IgD-negative memory B cell (primary cell): ENCODE results near the gene SEC14L5. TPM values are rescaled to one million over a fixed set of nuclear protein-coding genes. Genes with fewer than 3 reads are reported as not detected.

Experiments used
- H3K27ac Mint-ChIP-seq, 3 donors: one replicate each; pipeline ENCODE4 v1.8.0; 2020 to 2022; ENCODE audit warnings: mild to moderate bottlenecking in 3 of 3, mixed read lengths in 3 of 3, moderate library complexity in 1 of 3
- H3K27me3 Mint-ChIP-seq: one replicate; pipeline ENCODE4 v1.8.0; 2021; ENCODE audit warnings: mixed read lengths
- H3K36me3 Mint-ChIP-seq: one replicate; pipeline ENCODE4 v1.8.0; 2020; ENCODE audit warnings: mild to moderate bottlenecking, mixed read lengths
- H3K4me1 Mint-ChIP-seq, 3 donors: one replicate each; pipeline ENCODE4 v1.8.0; 2020 to 2022; ENCODE audit warnings: mixed read lengths in 3 of 3, mild to moderate bottlenecking in 1 of 3
- H3K4me3 Mint-ChIP-seq, 4 donors: one replicate each; pipeline ENCODE4 v1.8.0; 2020 to 2022; ENCODE audit warnings: mild to moderate bottlenecking in 4 of 4, mixed read lengths in 4 of 4, moderate library complexity in 3 of 4
- H3K9me3 Mint-ChIP-seq, 3 donors: one replicate each; pipeline ENCODE4 v1.8.0; 2020 to 2021; ENCODE audit warnings: mixed read lengths in 3 of 3, mild to moderate bottlenecking in 1 of 3
- polyA plus RNA-seq: library from polyadenylated mRNA; unstranded; fragments of 300-500 nt; fragmentation: Illumina TruSeq; gene quantifications from one replicate; pipeline ENCODE4 v1.2.3, GENCODE V29; 2021

Gene SEC14L5
- polyA plus RNA-seq, 1 donor from 2014 or later, result 0.03 TPM

- Mint-ChIP-seq H3K27me3 (peaks cover 5% of the 10 kb centered on the region), H3K36me3 (peaks cover 1% of the 10 kb centered on the region), H3K4me3 (no peak overlapping the region), H3K9me3 (no peaks in the 10 kb centered on the region), H3K4me1 (peaks cover 0 to 2% (median 2%) of the 10 kb centered on the region in 3 donors), H3K27ac (peak overlapping the region in 1 of 3 donors; percentile 71)
These were observed 43.4 kb downstream of the SEC14L5 start for GRCh38 chr16:5001571-5001970.

DNA sequence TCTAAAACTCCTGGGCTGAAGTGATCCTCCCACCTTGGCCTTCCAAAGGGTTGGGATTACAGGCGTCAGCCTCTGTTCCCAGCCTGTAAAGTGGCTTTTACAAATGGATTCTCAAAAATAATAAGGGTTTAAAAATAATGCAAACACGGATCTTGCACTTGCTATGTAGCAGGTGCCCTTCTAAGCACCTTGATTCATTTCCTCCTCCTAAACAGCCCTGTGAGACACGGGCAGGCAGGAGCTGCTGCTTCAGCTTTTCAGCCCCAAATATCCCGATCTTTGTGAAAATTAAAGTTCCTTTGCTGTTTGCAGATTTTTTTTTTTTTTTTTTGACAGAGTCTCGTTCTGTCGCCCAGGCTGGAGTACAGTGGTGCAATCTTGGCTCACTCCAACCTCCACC, 43.9 kb downstream of the SEC14L5 start:
- Mint-ChIP-seq H3K36me3 (peaks cover 1% of the 10 kb centered on the region), H3K27me3 (peaks cover 6% of the 10 kb centered on the region), H3K4me3 (no peak overlapping the region), H3K9me3 (no peaks in the 10 kb centered on the region), H3K27ac (no peak overlapping the region), H3K4me1 (peaks cover 0 to 2% (median 2%) of the 10 kb centered on the region in 3 donors)

GRCh38 chr16:5002699-5003143, 44.6 kb downstream of the SEC14L5 start:
- Mint-ChIP-seq H3K9me3 (no peaks in the 10 kb centered on the region), H3K4me3 (no peak overlapping the region), H3K27me3 (peaks cover 8% of the 10 kb centered on the region)

DNA sequence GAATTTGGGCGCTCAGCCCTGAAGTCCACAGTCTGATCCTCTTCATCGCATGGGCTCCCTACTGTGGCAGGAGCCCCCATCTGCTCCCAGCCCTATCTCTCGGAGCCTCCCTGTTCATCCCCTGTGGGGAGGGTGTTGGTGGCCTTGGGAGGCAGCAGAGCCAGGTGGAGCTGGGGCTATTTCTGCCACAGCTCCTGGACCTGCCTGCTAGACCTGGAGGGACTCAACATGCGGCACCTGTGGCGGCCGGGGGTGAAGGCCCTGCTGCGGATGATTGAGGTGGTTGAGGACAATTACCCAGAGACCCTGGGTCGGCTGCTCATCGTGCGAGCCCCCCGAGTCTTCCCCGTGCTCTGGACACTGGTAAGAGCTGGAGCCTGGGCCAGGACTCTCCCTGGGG, 45.1 kb downstream of the SEC14L5 start:
- H3K4me1 Mint-ChIP-seq, result peaks cover 0 to 2% (median 2%) of the 10 kb centered on the region in 3 donors
- H3K27ac Mint-ChIP-seq, result no peak overlapping the region
- H3K27me3 Mint-ChIP-seq, result peaks cover 7% of the 10 kb centered on the region
- no peak overlapping the region for H3K4me3 Mint-ChIP-seq
- H3K36me3 Mint-ChIP-seq, result peaks cover 1% of the 10 kb centered on the region
- H3K9me3 Mint-ChIP-seq, result no peaks in the 10 kb centered on the region

More at GRCh38 chr16:5002699-5003143, 44.6 kb downstream of the SEC14L5 start:
- Mint-ChIP-seq H3K27ac (no peak overlapping the region), H3K36me3 (peaks cover 1% of the 10 kb centered on the region), H3K4me1 (peaks cover 0 to 2% (median 2%) of the 10 kb centered on the region in 3 donors)

DNA sequence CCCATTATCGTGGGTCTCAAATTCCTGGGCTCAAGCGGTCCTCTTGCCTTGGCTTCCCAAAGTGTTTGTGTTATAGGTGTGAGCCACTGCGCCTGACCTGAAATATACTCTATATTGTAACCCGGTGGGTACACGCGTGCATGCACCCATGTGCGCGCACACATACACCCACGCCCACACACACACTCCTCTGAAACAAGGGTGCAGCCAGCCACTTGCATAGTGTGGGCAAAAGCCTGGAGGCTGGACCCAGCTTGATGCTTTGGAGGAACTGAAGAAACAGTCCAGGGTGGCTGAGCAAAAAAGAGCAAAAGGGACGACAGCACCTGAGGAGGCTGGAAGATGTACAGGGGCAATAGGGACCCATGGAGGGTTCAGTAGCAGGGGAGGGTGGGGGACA, 45.7 kb downstream of the SEC14L5 start:
- Mint-ChIP-seq H3K9me3 (no peaks in the 10 kb centered on the region), H3K27me3 (peaks cover 7% of the 10 kb centered on the region), H3K4me1 (peaks cover 0 to 2% (median 0%) of the 10 kb centered on the region in 3 donors), H3K4me3 (no peak overlapping the region), H3K27ac (no peak overlapping the region), H3K36me3 (peaks cover 1% of the 10 kb centered on the region)

GRCh38 chr16:5004311-5004710, 46.2 kb downstream of the SEC14L5 start:
- no peak overlapping the region for H3K4me3 Mint-ChIP-seq
- H3K27ac Mint-ChIP-seq, result no peak overlapping the region
- H3K4me1 Mint-ChIP-seq, result peaks cover 0 to 2% (median 0%) of the 10 kb centered on the region in 3 donors
- H3K36me3 Mint-ChIP-seq, result peaks cover 1% of the 10 kb centered on the region
- peaks cover 7% of the 10 kb centered on the region for H3K27me3 Mint-ChIP-seq
- no peaks in the 10 kb centered on the region for H3K9me3 Mint-ChIP-seq

GRCh38 chr16:5005916-5006315, 47.8 kb downstream of the SEC14L5 start:
- H3K4me3 Mint-ChIP-seq, result no peak overlapping the region
- H3K9me3 Mint-ChIP-seq, result no peaks in the 10 kb centered on the region
- peaks cover 1% of the 10 kb centered on the region for H3K36me3 Mint-ChIP-seq
- peaks cover 7% of the 10 kb centered on the region for H3K27me3 Mint-ChIP-seq
- no peak overlapping the region for H3K27ac Mint-ChIP-seq
- H3K4me1 Mint-ChIP-seq, result peaks cover 0 to 2% (median 0%) of the 10 kb centered on the region in 3 donors

- Mint-ChIP-seq H3K4me1 (no peaks in the 10 kb centered on the region), H3K4me3 (no peak overlapping the region), H3K27me3 (peaks cover 6% of the 10 kb centered on the region)
These were observed 48.4 kb downstream of the SEC14L5 start for GRCh38 chr16:5006348-5007193.

GRCh38 chr16:5007256-5007655, 49.1 kb downstream of the SEC14L5 start:
- no peaks in the 10 kb centered on the region for H3K9me3 Mint-ChIP-seq
- no peak overlapping the region for H3K4me3 Mint-ChIP-seq
- peaks cover 5% of the 10 kb centered on the region for H3K27me3 Mint-ChIP-seq
- H3K36me3 Mint-ChIP-seq, result no peaks in the 10 kb centered on the region
- no peak overlapping the region for H3K27ac Mint-ChIP-seq
- H3K4me1 Mint-ChIP-seq, result no peaks in the 10 kb centered on the region

More at GRCh38 chr16:5006348-5007193, 48.4 kb downstream of the SEC14L5 start:
- no peaks in the 10 kb centered on the region for H3K36me3 Mint-ChIP-seq
- no peaks in the 10 kb centered on the region for H3K9me3 Mint-ChIP-seq
- H3K27ac Mint-ChIP-seq, result no peak overlapping the region

- Mint-ChIP-seq H3K4me3 (no peak overlapping the region), H3K36me3 (no peaks in the 10 kb centered on the region), H3K9me3 (no peaks in the 10 kb centered on the region), H3K27ac (no peak overlapping the region), H3K4me1 (no peaks in the 10 kb centered on the region), H3K27me3 (peaks cover 5% of the 10 kb centered on the region)
These were observed 50.2 kb downstream of the SEC14L5 start for GRCh38 chr16:5008311-5008731.

- H3K27ac Mint-ChIP-seq, result no peak overlapping the region
- no peaks in the 10 kb centered on the region for H3K9me3 Mint-ChIP-seq
- H3K36me3 Mint-ChIP-seq, result no peaks in the 10 kb centered on the region
- H3K4me1 Mint-ChIP-seq, result no peaks in the 10 kb centered on the region
- H3K27me3 Mint-ChIP-seq, result peaks cover 5% of the 10 kb centered on the region
- no peak overlapping the region for H3K4me3 Mint-ChIP-seq
These were observed 52.6 kb downstream of the SEC14L5 start for GRCh38 chr16:5010576-5011329.

DNA sequence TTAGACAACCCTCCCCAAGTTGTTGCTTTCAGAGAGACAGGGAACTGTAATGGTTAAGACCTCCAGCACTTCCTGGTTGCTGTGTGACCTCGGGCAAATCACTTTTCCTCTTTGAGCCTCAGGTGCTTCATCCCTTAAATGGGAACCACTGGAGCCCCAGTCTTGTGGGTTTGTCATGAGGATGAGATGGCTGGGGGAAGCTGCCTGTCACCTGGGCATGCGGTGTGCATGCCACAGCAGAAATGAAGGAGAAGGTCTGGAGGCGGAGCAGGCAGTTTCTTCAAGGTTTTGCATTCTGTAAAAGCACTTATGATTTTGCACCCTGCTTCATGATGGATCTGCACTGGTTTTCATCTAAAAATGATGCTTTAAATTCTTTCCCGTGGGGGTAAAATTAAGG, 53.5 kb downstream of the SEC14L5 start:
- H3K4me3 Mint-ChIP-seq, result no peak overlapping the region
- peaks cover 5% of the 10 kb centered on the region for H3K27me3 Mint-ChIP-seq
- no peaks in the 10 kb centered on the region for H3K36me3 Mint-ChIP-seq
- no peaks in the 10 kb centered on the region for H3K4me1 Mint-ChIP-seq
- no peak overlapping the region for H3K27ac Mint-ChIP-seq
- H3K9me3 Mint-ChIP-seq, result no peaks in the 10 kb centered on the region

DNA sequence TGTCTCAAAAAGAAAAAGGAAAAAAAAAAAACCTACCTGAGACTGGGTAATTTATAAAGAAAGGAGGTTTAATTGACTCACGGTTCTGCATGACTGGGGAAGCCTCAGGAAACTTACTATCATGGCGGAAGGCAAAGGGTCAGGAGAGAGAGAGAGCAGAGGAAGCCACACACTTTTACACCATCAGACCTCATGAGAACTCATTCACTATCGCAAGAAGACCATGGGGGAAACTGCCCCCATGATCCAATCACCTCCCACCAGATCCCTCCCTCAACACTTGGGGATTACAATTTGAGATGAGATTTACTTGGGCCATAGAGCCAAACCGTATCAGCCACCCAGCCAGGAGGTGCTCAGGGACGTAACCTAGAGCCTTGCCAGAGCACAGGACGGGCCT, 54.8 kb downstream of the SEC14L5 start:
- Mint-ChIP-seq H3K9me3 (no peaks in the 10 kb centered on the region), H3K27ac (no peak overlapping the region), H3K4me1 (no peaks in the 10 kb centered on the region), H3K36me3 (no peaks in the 10 kb centered on the region), H3K4me3 (peak overlapping the region in 1 of 4 donors; percentile 60), H3K27me3 (no peaks in the 10 kb centered on the region)

GRCh38 chr16:5015351-5015750, 57.2 kb downstream of the SEC14L5 start:
- no peak overlapping the region for H3K27ac Mint-ChIP-seq
- no peak overlapping the region for H3K4me3 Mint-ChIP-seq
- H3K4me1 Mint-ChIP-seq, result no peaks in the 10 kb centered on the region
- no peaks in the 10 kb centered on the region for H3K9me3 Mint-ChIP-seq
- no peaks in the 10 kb centered on the region for H3K36me3 Mint-ChIP-seq
- H3K27me3 Mint-ChIP-seq, result no peaks in the 10 kb centered on the region

DNA sequence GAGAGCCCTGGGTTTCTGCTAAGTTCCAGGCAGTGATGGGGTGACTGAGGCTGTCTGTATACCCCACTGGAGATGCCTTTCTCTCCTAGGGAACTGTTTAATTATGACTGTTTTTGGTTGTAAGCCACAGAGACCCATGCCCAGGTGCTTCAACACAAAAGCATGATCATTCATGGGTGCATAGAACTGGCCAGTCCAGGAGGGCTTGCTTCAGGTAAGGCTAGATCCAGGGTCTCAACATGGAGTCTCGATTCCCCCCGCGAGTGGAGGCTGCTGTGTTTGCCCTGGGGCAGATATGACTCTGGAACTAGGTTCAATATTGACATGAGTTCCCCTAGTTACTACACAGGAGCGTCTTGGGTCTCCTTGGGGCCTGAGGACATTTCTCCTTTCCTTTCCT, 57.8 kb downstream of the SEC14L5 start:
- no peaks in the 10 kb centered on the region for H3K36me3 Mint-ChIP-seq

More for the DNA sequence above, 57.8 kb downstream of the SEC14L5 start:
- Mint-ChIP-seq H3K27me3 (no peaks in the 10 kb centered on the region), H3K4me3 (no peak overlapping the region), H3K27ac (no peak overlapping the region), H3K4me1 (no peaks in the 10 kb centered on the region), H3K9me3 (no peaks in the 10 kb centered on the region)
